DOHH2 (cell line): ENCODE data around the gene NOXO1.

Experiments used
- H3F3A ChIP-seq: fragments of 200-600 bp; sonication (generic), shearing (Covaris generic); 2 replicates; pipeline ENCODE4 v1.6.0; 2016; ENCODE audit warnings: antibody characterized with exemption, mild to moderate bottlenecking; ENCODE audit not compliant: control insufficient read depth, insufficient read depth
- H3K27ac ChIP-seq: fragments of 200-600 bp; sonication (generic); 2 replicates; pipeline ENCODE4 v1.5.1; 2014; ENCODE audit warnings: low read depth, mild to moderate bottlenecking, low read length, moderate library complexity
- H3K27me3 ChIP-seq: fragments of 200-600 bp; sonication (generic); 2 replicates; pipeline ENCODE4 v1.6.1; 2014; ENCODE audit warnings: mild to moderate bottlenecking, low read length, mixed read lengths; ENCODE audit not compliant: control insufficient read depth
- H3K36me3 ChIP-seq: fragments of 200-600 bp; sonication (generic); 2 replicates; pipeline ENCODE4 v1.6.1; 2014; ENCODE audit warnings: mild to moderate bottlenecking, low read length, moderate library complexity, mixed read lengths; ENCODE audit not compliant: control insufficient read depth
- H3K4me1 ChIP-seq: fragments of 200-600 bp; sonication (generic); 2 replicates; pipeline ENCODE4 v1.6.1; 2014; ENCODE audit warnings: mild to moderate bottlenecking, low read length, mixed read lengths; ENCODE audit not compliant: control insufficient read depth
- H3K4me2 ChIP-seq: fragments of 200-600 bp; sonication (generic); 2 replicates; pipeline ENCODE4 v1.6.0; 2014; ENCODE audit warnings: mild to moderate bottlenecking, low read length, moderate library complexity
- H3K4me3 ChIP-seq: fragments of 200-600 bp; sonication (generic); 2 replicates; pipeline ENCODE4 v1.5.1; 2014; ENCODE audit warnings: mild to moderate bottlenecking, low read length, mixed read lengths
- H3K79me2 ChIP-seq: fragments of 200-600 bp; sonication (generic); 2 replicates; pipeline ENCODE4 v1.6.1; 2014; ENCODE audit warnings: mild to moderate bottlenecking, low read length, mixed read lengths; ENCODE audit not compliant: control insufficient read depth
- H3K9me2 ChIP-seq: fragments of 200-600 bp; sonication (generic); replicated peaks from 2 replicates; pipeline ENCODE4 v1.6.1; 2014; ENCODE audit warnings: mild to moderate bottlenecking, low read length, mixed read lengths; ENCODE audit not compliant: control insufficient read depth
- H3K9me3 ChIP-seq: fragments of 200-600 bp; sonication (generic); 2 replicates; pipeline ENCODE4 v1.6.1; 2014; ENCODE audit warnings: antibody characterized with exemption, low read length, mixed read lengths; ENCODE audit not compliant: control insufficient read depth, insufficient read depth
- H4K20me1 ChIP-seq: fragments of 200-600 bp; sonication (generic); 2 replicates; pipeline ENCODE4 v1.6.0; 2014; ENCODE audit warnings: low read depth, mild to moderate bottlenecking, antibody characterized with exemption, low read length, moderate library complexity; ENCODE audit not compliant: control insufficient read depth, insufficient read depth
- CTCF ChIP-seq: fragments of 200-600 bp; sonication (generic); IDR thresholded peaks from one replicate; pipeline ENCODE4 v1.5.1; 2014; ENCODE audit warnings: antibody characterized with exemption, mild to moderate bottlenecking, low read depth, low read length; ENCODE audit not compliant: poor library complexity, severe bottlenecking
- EZH2phosphoT487 ChIP-seq: fragments of 200-600 bp; sonication (generic); IDR thresholded peaks from 2 replicates; pipeline ENCODE4 v1.6.1; 2017; ENCODE audit warnings: borderline replicate concordance, mild to moderate bottlenecking, antibody characterized with exemption, low read length, moderate library complexity, mixed read lengths

The NOXO1 gene

GRCh38 chr16:1981398-1981836, at the start of gene NOXO1:
Gene NOXO1 (minus strand): TSS chr16:1981469. CDS start chr16:1981179, 290 bp downstream.
- Histone ChIP-seq H3K4me2 (no peak within 1 kb of the TSS), H3K4me3 (no peak within 1 kb of the TSS), H3K27ac (no peak within 1 kb of the TSS), H3K79me2 (peaks cover 17% of the 10 kb centered on the region), H4K20me1 (no peaks in the 10 kb centered on the region), H3K36me3 (peaks cover 46% of the 10 kb centered on the region), H3K27me3 (peaks cover 37% of the 10 kb centered on the region), H3K4me1 (peaks cover 25% of the 10 kb centered on the region), H3F3A (peaks cover 8% of the 10 kb centered on the region), H3K9me2 (no peaks in the 10 kb centered on the region), H3K9me3 (no peaks in the 10 kb centered on the region)
- TF ChIP-seq CTCF (no peak), EZH2phosphoT487 (no peak)

GRCh38 chr16:2030036-2030435, 48.8 kb upstream of the NOXO1 start:
- H3K4me2 ChIP-seq: no peak overlapping the region
- H3K27me3 ChIP-seq: peaks cover 62% of the 10 kb centered on the region
- H3K27ac ChIP-seq: no peak overlapping the region
- TF ChIP-seq CTCF: no peak
- no peaks in the 10 kb centered on the region for H3K9me3 ChIP-seq
- H3K9me2 ChIP-seq: no peaks in the 10 kb centered on the region
- H3F3A ChIP-seq: no peaks in the 10 kb centered on the region
- H4K20me1 ChIP-seq: no peaks in the 10 kb centered on the region; the same call in 1 of the 2 replicates
- peaks cover 7% of the 10 kb centered on the region; the same call in 1 of the 2 replicates for H3K4me1 ChIP-seq
- H3K79me2 ChIP-seq: no peaks in the 10 kb centered on the region
- H3K36me3 ChIP-seq: no peaks in the 10 kb centered on the region
- no peak overlapping the region for H3K4me3 ChIP-seq

GRCh38 chr16:2029350-2029749, 48.1 kb upstream of the NOXO1 start:
- H3K4me1 ChIP-seq: peaks cover 7% of the 10 kb centered on the region; the same call in 1 of the 2 replicates
- H3K27me3 ChIP-seq: peaks cover 63% of the 10 kb centered on the region
- H3K4me2 ChIP-seq: no peak overlapping the region
- H3K27ac ChIP-seq: no peak overlapping the region
- H4K20me1 ChIP-seq: no peaks in the 10 kb centered on the region; the same call in 1 of the 2 replicates
- H3K9me2 ChIP-seq: no peaks in the 10 kb centered on the region
- no peaks in the 10 kb centered on the region; the same call in 1 of the 2 replicates for H3F3A ChIP-seq
- no peaks in the 10 kb centered on the region for H3K36me3 ChIP-seq
- no peaks in the 10 kb centered on the region for H3K79me2 ChIP-seq
- H3K9me3 ChIP-seq: no peaks in the 10 kb centered on the region
- H3K4me3 ChIP-seq: no peak overlapping the region
- TF ChIP-seq CTCF (no peak), EZH2phosphoT487 (no peak)
